K562 (cell line): ENCODE measurements around the gene RIT1. TPM values are rescaled to one million over a fixed set of nuclear protein-coding genes. Genes with fewer than 3 reads are reported as not detected.
A peak's percentile ranks its signal among the peaks of the same experiment; 100 is the strongest.

Experiments
- ATAC-seq: fragments of 200-7000 bp; cut with Tn5 transposase; 3 replicates; pipeline ENCODE4 v1.9.1; 2020; ENCODE audit warnings: moderate library complexity
- BruUV-seq: library from RNA; stranded (reverse); fragments of 400-500 nt; replicated peaks from 2 replicates; lab custom pipeline; 2021; lab: Mats Ljungman, UMichigan
- CTCF ChIA-PET: fragments of 300-600 bp; formaldehyde crosslinking; extraction: SDS; loops from one replicate; lab custom pipeline; 2021; ENCODE audit warnings: low intra/inter-chr PET ratio; lab: Yijun Ruan, JAX
- POLR2A ChIA-PET: fragments of 300-600, 350-650 bp; sonication (Branson Sonifier 250); formaldehyde crosslinking; extraction: SDS; loops from one replicate; lab custom pipeline; 2021; ENCODE audit warnings: antibody characterized with exemption, inconsistent platforms; lab: Yijun Ruan, JAX
- DNase-seq, 4 experiments: peaks; one replicate each; pipeline versions ENCODE4 v3.0.0 to v3.0.0-alpha.2; 2011 to 2018; ENCODE audit warnings: low spot score in 3 of 4, mixed read lengths in 3 of 4; ENCODE audit errors: extremely low read depth in 1 of 4
- FAIRE-seq: peaks from 2 replicates; lab custom pipeline; 2011; peaks lifted over from hg19 to GRCh38; lab: Jason Lieb, UNC
- H2AFZ ChIP-seq: 2 replicates; pipeline ENCODE4 v1.6.0; 2011; ENCODE audit warnings: low read depth, low read length, control low read depth, inconsistent platforms
- H3K27ac ChIP-seq: fragments of 200-600 bp; 3 replicates; pipeline ENCODE4 v1.8.0; 2011; ENCODE audit warnings: low read depth, mild to moderate bottlenecking, control low read depth, inconsistent platforms, low read length, moderate library complexity, mixed read lengths; ENCODE audit errors: extremely low read depth
- H3K27me3 ChIP-seq, 2 experiments: fragments of 300-600 bp in 1 of 2; 2 replicates in 1 of 2; 3 replicates in 1 of 2; pipeline versions ENCODE4 v1.6.0 to v1.8.0; 2011; ENCODE audit warnings: inconsistent platforms in 2 of 2, low read length in 2 of 2, mild to moderate bottlenecking in 1 of 2, mixed read lengths in 1 of 2, moderate library complexity in 1 of 2; ENCODE audit not compliant: control insufficient read depth in 2 of 2, insufficient read depth in 2 of 2
- H3K36me3 ChIP-seq: fragments of 300-600 bp; 3 replicates; pipeline ENCODE4 v1.8.0; 2011; ENCODE audit warnings: mild to moderate bottlenecking, low read length, inconsistent platforms; ENCODE audit not compliant: control insufficient read depth, insufficient read depth
- H3K4me1 ChIP-seq, 2 experiments: fragments of 200-600 bp in 1 of 2; replicated peaks in 1 of 2; 2 replicates in 1 of 2; 3 replicates in 1 of 2; pipeline versions ENCODE4 v1.5.1 to v1.8.0; 2011; ENCODE audit warnings: inconsistent platforms in 2 of 2, low read length in 2 of 2, mild to moderate bottlenecking in 1 of 2, mixed read lengths in 1 of 2, moderate library complexity in 1 of 2; ENCODE audit not compliant: control insufficient read depth in 2 of 2, insufficient read depth in 2 of 2
- H3K4me2 ChIP-seq: 2 replicates; pipeline ENCODE4 v1.6.1; 2011; ENCODE audit warnings: low read length, control low read depth, inconsistent platforms, mixed read lengths; ENCODE audit not compliant: insufficient read depth
- H3K4me3 ChIP-seq: fragments of 200-600 bp; sonication (generic), shearing (Covaris generic); 2 replicates; pipeline ENCODE4 v1.5.1; 2016; ENCODE audit warnings: control low read depth, inconsistent platforms
- H3K79me2 ChIP-seq: fragments of 200-600 bp; 3 replicates; pipeline ENCODE4 v1.8.0; 2011; ENCODE audit warnings: low read length, inconsistent platforms; ENCODE audit not compliant: control insufficient read depth, insufficient read depth
- H3K9ac ChIP-seq, 2 experiments: 2 replicates each; pipeline versions ENCODE4 v1.6.0 to v1.6.1; 2011; ENCODE audit warnings: low read depth in 2 of 2, low read length in 2 of 2, control low read depth in 1 of 2, inconsistent platforms in 1 of 2, mild to moderate bottlenecking in 1 of 2, mixed read lengths in 1 of 2; ENCODE audit not compliant: insufficient read depth in 1 of 2
- H3K9me1 ChIP-seq: one replicate; pipeline ENCODE4 v1.6.0; 2011; ENCODE audit warnings: inconsistent platforms, mild to moderate bottlenecking, low read length, moderate library complexity; ENCODE audit not compliant: control insufficient read depth, insufficient read depth
- H3K9me3 ChIP-seq: replicated peaks from 2 replicates; pipeline ENCODE4 v1.5.1; 2011; ENCODE audit warnings: low read depth, low read length, inconsistent platforms; ENCODE audit not compliant: control insufficient read depth, insufficient read depth
- H4K20me1 ChIP-seq: replicated peaks from 2 replicates; pipeline ENCODE4 v1.6.1; 2011; ENCODE audit warnings: low read length, inconsistent platforms, mixed read lengths; ENCODE audit not compliant: control insufficient read depth, insufficient read depth
- CREB3L1 ChIP-seq: fragments of 450-650 bp; IDR thresholded peaks from 2 replicates; pipeline ENCODE4 v1.6.1; 2014; ENCODE audit warnings: low read depth, mild to moderate bottlenecking, moderate library complexity, borderline replicate concordance
- PHF20 ChIP-seq: fragments of 450-650 bp; IDR thresholded peaks from 2 replicates; pipeline ENCODE4 v1.6.1; 2018; ENCODE audit not compliant: partially characterized antibody
- POLR3A ChIP-seq: IDR thresholded peaks from 2 replicates; pipeline ENCODE4 v1.6.1; 2011; ENCODE audit warnings: borderline replicate concordance, mild to moderate bottlenecking, moderate library complexity; ENCODE audit not compliant: insufficient read length, insufficient read depth; ENCODE audit errors: extremely low read depth
- TEAD4 ChIP-seq, 2 experiments: sonication (generic) in 1 of 2; formaldehyde crosslinking in 1 of 2; IDR thresholded peaks; 2 replicates each; pipeline versions ENCODE4 v1.6.1 to v1.8.0; 2012 to 2022; ENCODE audit warnings: borderline replicate concordance in 1 of 2, inconsistent platforms in 1 of 2, low read length in 1 of 2, mild to moderate bottlenecking in 1 of 2, missing genetic modification reagents in 1 of 2
- U2AF1 ChIP-seq: fragments of 200-400 bp; formaldehyde crosslinking; optimal IDR thresholded peaks from 2 replicates; pipeline ENCODE3; 2017; ENCODE audit warnings: mild to moderate bottlenecking, low read depth, low read length, moderate library complexity
- ZNF232 ChIP-seq: sonication (generic); formaldehyde crosslinking; IDR thresholded peaks from 2 replicates; pipeline ENCODE4 v1.8.0; 2022; ENCODE audit warnings: mild to moderate bottlenecking, missing genetic modification reagents
- ZNF561 ChIP-seq: fragments of 450-650 bp; formaldehyde crosslinking; conservative IDR thresholded peaks from 2 replicates; pipeline ENCODE4 v1.4.0; 2020; ENCODE audit warnings: mild to moderate bottlenecking, moderate library complexity
- ZNF589 ChIP-seq: fragments of 200-800 bp; sonication (Bioruptor generic); IDR thresholded peaks from 2 replicates; pipeline ENCODE4 v1.6.1; 2016; ENCODE audit warnings: low read depth, missing genetic modification characterization, missing compliant biosample characterization
- WGBS: fragments of 100-300 bp; shearing (Covaris generic); methylation state at CpG from one replicate; pipeline ENCODE4 v1.1.6; 2016; ENCODE audit warnings: low coverage, mixed read lengths; ENCODE audit not compliant: insufficient coverage; ENCODE audit errors: missing lambda C conversion rate; 5-methylcytosine and 5-hydroxymethylcytosine counted together
- in situ Hi-C: fragments of 300-500 bp; cut with MboI; formaldehyde crosslinking; loops from 4 replicates; pipeline ENCODE4 v1.15.0; 2018; ENCODE audit warnings: inconsistent platforms, mixed read lengths
- intact Hi-C: fragments of 100-400 bp; cut with micrococcal nuclease; formaldehyde crosslinking; loops from 2 replicates; pipeline ENCODE4 v1.14.2; 2022
- polyA plus RNA-seq, 8 experiments: library from polyadenylated mRNA; depleted of rRNA in 4 of 8; stranded (reverse) in 5 of 8; unstranded in 3 of 8; fragments of >200 nt; fragmentation: Nextera tagmentation in 2 of 8; fragmentation: Illumina TruSeq in 1 of 8; extraction: Ambion mirVana in 2 of 8; extraction: Trizol in 1 of 8; gene quantifications; 2 replicates each; pipeline versions ENCODE4 v1.2.1 to v1.2.3, GENCODE V29; 2011 to 2014; ENCODE audit warnings: inconsistent platforms in 1 of 8, missing spikeins in 1 of 8
- total RNA-seq, 7 experiments: library from RNA; depleted of rRNA in 6 of 7; stranded (reverse); fragments of >200 nt in 6 of 7; fragmentation: Illumina TruSeq in 2 of 7; extraction: Trizol in 2 of 7; gene quantifications; 2 replicates each; pipeline versions ENCODE4 v1.2.1 to v1.2.3, GENCODE V29; 2011 to 2021; ENCODE audit warnings: low replicate concordance in 1 of 7

Gene RIT1
- total and polyA plus RNA-seq, 9 of the 15 experiments (the other 6 are each of a cell fraction or from before 2014, with no cell fraction given): 13.5 to 57.6 (median 22.9) TPM

GRCh38 chr1:155925506-155925905 lies 14.4 kb upstream of the RIT1 start:
- in situ Hi-C loops (no loop called here), intact Hi-C loops (no loop called here)
- DNase-seq (no peak), ATAC-seq (no peak)
- H3K79me2 ChIP-seq: peaks cover 44% of the 10 kb centered on the region
- no peaks in the 10 kb centered on the region for H3K9me1 ChIP-seq
- no peaks in the 10 kb centered on the region; a peak in 1 of 5 replicates for H3K4me1 ChIP-seq
- no TSS peak for BruUV-seq
- no peak overlapping the region for H3K27ac ChIP-seq
- TF ChIP-seq U2AF1: no peak
- no peak for TF ChIP-seq ZNF561 (CRISPR knock-in tag)
- TF ChIP-seq CREB3L1: no peak
- TF ChIP-seq ZNF232 (CRISPR knock-in tag): 0 out of 2 replicates have a peak, but pooled peaks have one; percentile 39
- TF ChIP-seq ZNF589: no peak
- no peak for TF ChIP-seq TEAD4 (IDR thresholded peaks at IDR 0.05; ENCODE audit: low read length)
- TF ChIP-seq TEAD4 (CRISPR knock-in tag; IDR thresholded peaks at IDR 0.05; ENCODE audit: borderline replicate concordance): no peak
- no peak for TF ChIP-seq PHF20
- no peak for TF ChIP-seq POLR3A
- TF ChIP-seq, all 486 proteins: peak for 1
- no peak overlapping the region for H3K4me2 ChIP-seq
- ChIA-PET POLR2A (no interaction called here), CTCF (no interaction called here)
- no peak for FAIRE-seq
- 96% methylated on average over 2 of the region's 2 CpGs for WGBS
- H3K27me3 ChIP-seq: no peaks in the 10 kb centered on the region
- H4K20me1 ChIP-seq: 0 out of 2 replicates have a peak, but pooled peaks cover 4% of the 10 kb centered on the region
- no peaks in the 10 kb centered on the region for H3K9me3 ChIP-seq
- H2AFZ ChIP-seq: no peak overlapping the region
- no peak overlapping the region for H3K9ac ChIP-seq
- no peak overlapping the region for H3K4me3 ChIP-seq
- H3K36me3 ChIP-seq: peaks cover 97% of the 10 kb centered on the region
